Endodermal cell (in vitro differentiated cells): Measurements from ENCODE around the gene POLR2M. TPM values are rescaled to one million over a fixed set of nuclear protein-coding genes. Genes with fewer than 3 reads are reported as not detected.

Experiments
- DNase-seq: peaks from one replicate; pipeline ENCODE4 v3.0.0-alpha.2; 2017
- H3K27ac ChIP-seq: 2 replicates; pipeline ENCODE4 v1.5.1; 2013; ENCODE audit warnings: mild to moderate bottlenecking, low read depth, low read length, moderate library complexity
- H3K27me3 ChIP-seq: 2 replicates; pipeline ENCODE4 v1.6.1; 2013; ENCODE audit warnings: mild to moderate bottlenecking, low read length, moderate library complexity; ENCODE audit not compliant: insufficient read depth, control insufficient read depth, poor library complexity, severe bottlenecking
- H3K36me3 ChIP-seq: 2 replicates; pipeline ENCODE4 v1.7.0; 2013; ENCODE audit warnings: mild to moderate bottlenecking, low read length, moderate library complexity; ENCODE audit not compliant: control insufficient read depth, insufficient read depth
- H3K4me1 ChIP-seq: one replicate; pipeline ENCODE4 v1.7.0; 2013; ENCODE audit warnings: low read length; ENCODE audit not compliant: control insufficient read depth, insufficient read depth
- H3K4me3 ChIP-seq: 2 replicates; pipeline ENCODE4 v1.5.1; 2013; ENCODE audit warnings: mild to moderate bottlenecking, low read length, moderate library complexity
- H3K9ac ChIP-seq: 2 replicates; pipeline ENCODE4 v1.6.1; 2013; ENCODE audit warnings: mild to moderate bottlenecking, low read length, moderate library complexity; ENCODE audit not compliant: poor library complexity, severe bottlenecking; ENCODE audit errors: extremely low read depth
- H3K9me3 ChIP-seq: 2 replicates; pipeline ENCODE4 v1.6.1; 2013; ENCODE audit warnings: mild to moderate bottlenecking, low read length, moderate library complexity; ENCODE audit not compliant: control insufficient read depth
- H3K27ac Mint-ChIP-seq: 2 replicates; pipeline ENCODE4 v1.8.0; 2020; ENCODE audit warnings: mixed read lengths
- H3K27me3 Mint-ChIP-seq: 2 replicates; pipeline ENCODE4 v1.8.0; 2021; ENCODE audit warnings: mild to moderate bottlenecking, mixed read lengths; ENCODE audit not compliant: insufficient read depth
- H3K36me3 Mint-ChIP-seq: 2 replicates; pipeline ENCODE4 v1.8.0; 2020; ENCODE audit warnings: low read depth, mixed read lengths
- H3K4me1 Mint-ChIP-seq: 2 replicates; pipeline ENCODE4 v1.8.0; 2020; ENCODE audit warnings: mixed read lengths
- H3K4me3 Mint-ChIP-seq: 2 replicates; pipeline ENCODE4 v1.8.0; 2020; ENCODE audit warnings: mild to moderate bottlenecking, moderate library complexity, mixed read lengths
- H3K9me3 Mint-ChIP-seq: 2 replicates; pipeline ENCODE4 v1.8.0; 2020; ENCODE audit warnings: mild to moderate bottlenecking, mixed read lengths
- CTCF ChIP-seq: fragments of 200-600 bp; sonication (generic); conservative IDR thresholded peaks from 2 replicates; pipeline ENCODE4 v1.5.0; 2021; ENCODE audit warnings: antibody characterized with exemption, mild to moderate bottlenecking
- WGBS, 2 experiments: methylation state at CpG; one replicate each; pipeline versions ENCODE4 v1.1.5 to v1.1.7; 2013; ENCODE audit warnings: missing lambda C conversion rate in 2 of 2, mixed read lengths in 1 of 2; ENCODE audit not compliant: insufficient coverage in 1 of 2, insufficient read length in 1 of 2; 5-methylcytosine and 5-hydroxymethylcytosine counted together
- total RNA-seq, 2 donors: library from RNA; stranded (reverse); fragmentation: NEBNext Ultra II Directional in 1 of 2; extraction: Animal tissue kit (Norgen Biotek cat#: 25700) in 1 of 2; gene quantifications; 2 replicates in 1 of 2; 3 replicates in 1 of 2; pipeline ENCODE4 v1.2.1, GENCODE V29; 2021

The POLR2M gene
- total RNA-seq, 2 donors from 2014 or later = 58.2 to 62.6 TPM

GRCh38 chr15:57662802-57663201 lies 43.7 kb upstream of the POLR2M start:
- no peak for TF ChIP-seq CTCF
- no peaks in the 10 kb centered on the region for H3K36me3 Mint-ChIP-seq
- Histone ChIP-seq H3K9me3 (no peaks in the 10 kb centered on the region), H3K4me3 (no peak overlapping the region), H3K36me3 (no peaks in the 10 kb centered on the region), H3K27me3 (peaks cover 20% of the 10 kb centered on the region), H3K4me1 (no peaks in the 10 kb centered on the region), H3K27ac (no peak overlapping the region), H3K9ac (no peak overlapping the region)
- DNase-seq = no peak
- no peaks in the 10 kb centered on the region for H3K9me3 Mint-ChIP-seq
- H3K27ac Mint-ChIP-seq = no peak overlapping the region
- H3K4me3 Mint-ChIP-seq = no peak overlapping the region
- no peaks in the 10 kb centered on the region for H3K27me3 Mint-ChIP-seq
- no peaks in the 10 kb centered on the region for H3K4me1 Mint-ChIP-seq
- 92% methylated on average over 1 of the region's 1 CpG; no CpG with 5 or more reads in 1 of the 2 experiments for WGBS, 2 experiments

- Histone ChIP-seq H3K9ac (no peak overlapping the region), H3K4me1 (no peaks in the 10 kb centered on the region), H3K27ac (no peak overlapping the region), H3K4me3 (no peak overlapping the region), H3K9me3 (no peaks in the 10 kb centered on the region), H3K27me3 (peaks cover 17% of the 10 kb centered on the region), H3K36me3 (no peaks in the 10 kb centered on the region)
- H3K9me3 Mint-ChIP-seq = no peaks in the 10 kb centered on the region
- H3K4me1 Mint-ChIP-seq = no peaks in the 10 kb centered on the region
- H3K27ac Mint-ChIP-seq = no peak overlapping the region
- H3K27me3 Mint-ChIP-seq = no peaks in the 10 kb centered on the region
- no peaks in the 10 kb centered on the region for H3K36me3 Mint-ChIP-seq
- WGBS, 2 experiments = 96 to 100% methylated on average over 1 to 2 of the region's 2 CpGs
- no peak for TF ChIP-seq CTCF
- H3K4me3 Mint-ChIP-seq = no peak overlapping the region
- no peak for DNase-seq
Observed at GRCh38 chr15:57663262-57663661, 43.3 kb upstream of the POLR2M start.

- WGBS, 2 experiments = 82 to 83% methylated on average over 1 to 2 of the region's 2 CpGs
- Mint-ChIP-seq H3K36me3 (no peaks in the 10 kb centered on the region), H3K27ac (no peak overlapping the region)
Observed at GRCh38 chr15:57665194-57665593, 41.3 kb upstream of the POLR2M start.

More at GRCh38 chr15:57665194-57665593, 41.3 kb upstream of the POLR2M start:
- peaks cover 8% of the 10 kb centered on the region for H3K27me3 ChIP-seq
- no peaks in the 10 kb centered on the region for H3K36me3 ChIP-seq
- H3K9ac ChIP-seq = no peak overlapping the region
- no peaks in the 10 kb centered on the region for H3K4me1 Mint-ChIP-seq
- H3K9me3 Mint-ChIP-seq = no peaks in the 10 kb centered on the region
- DNase-seq = no peak
- no peak overlapping the region for H3K4me3 Mint-ChIP-seq
- peaks cover 2% of the 10 kb centered on the region for H3K27me3 Mint-ChIP-seq
- H3K9me3 ChIP-seq = no peaks in the 10 kb centered on the region
- H3K27ac ChIP-seq = no peak overlapping the region
- TF ChIP-seq CTCF = no peak
- H3K4me1 ChIP-seq = no peaks in the 10 kb centered on the region
- H3K4me3 ChIP-seq = no peak overlapping the region
